ENCODE measurements around the gene ZFP91. TPM values are rescaled to one million over a fixed set of nuclear protein-coding genes. Genes with fewer than 3 reads are reported as not detected.

ZFP91 gene
- total and polyA plus RNA-seq, 2 of the 13 experiments (the other 11 are each of a cell fraction or from before 2014, with no cell fraction given): 13.5 to 38.6 TPM

GRCh38 chr11:58578136-58578634 lies 678 bp upstream of the ZFP91 start (continued):
- TF ChIP-seq, protein P1, sequence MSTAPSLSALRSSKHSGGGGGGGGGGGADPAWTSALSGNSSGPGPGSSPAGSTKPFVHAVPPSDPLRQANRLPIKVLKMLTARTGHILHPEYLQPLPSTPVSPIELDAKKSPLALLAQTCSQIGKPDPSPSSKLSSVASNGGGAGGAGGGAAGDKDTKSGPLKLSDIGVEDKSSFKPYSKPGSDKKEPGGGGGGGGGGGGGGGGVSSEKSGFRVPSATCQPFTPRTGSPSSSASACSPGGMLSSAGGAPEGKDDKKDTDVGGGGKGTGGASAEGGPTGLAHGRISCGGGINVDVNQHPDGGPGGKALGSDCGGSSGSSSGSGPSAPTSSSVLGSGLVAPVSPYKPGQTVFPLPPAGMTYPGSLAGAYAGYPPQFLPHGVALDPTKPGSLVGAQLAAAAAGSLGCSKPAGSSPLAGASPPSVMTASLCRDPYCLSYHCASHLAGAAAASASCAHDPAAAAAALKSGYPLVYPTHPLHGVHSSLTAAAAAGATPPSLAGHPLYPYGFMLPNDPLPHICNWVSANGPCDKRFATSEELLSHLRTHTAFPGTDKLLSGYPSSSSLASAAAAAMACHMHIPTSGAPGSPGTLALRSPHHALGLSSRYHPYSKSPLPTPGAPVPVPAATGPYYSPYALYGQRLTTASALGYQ (CRISPR knock-in tag; IDR thresholded peaks at IDR 0.05): peak; percentile 42; the same call in 1 of the 2 replicates
- TF ChIP-seq TCF12 (IDR thresholded peaks at IDR 0.05): no peak
- no peak for TF ChIP-seq TCF12 (CRISPR knock-in tag; IDR thresholded peaks at IDR 0.05)
- TF ChIP-seq ZNF710 (CRISPR knock-in tag; IDR thresholded peaks at IDR 0.05; ENCODE audit: borderline replicate concordance): no peak
- TF ChIP-seq HMG20A (CRISPR knock-in tag; IDR thresholded peaks at IDR 0.05; ENCODE audit: borderline replicate concordance): no peak
- peak; percentile 90 for TF ChIP-seq FOXK2 (IDR thresholded peaks at IDR 0.05)
- TF ChIP-seq PAXIP1 (CRISPR knock-in tag; conservative IDR thresholded peaks at IDR 0.05): peak; percentile 14; the same call in 1 of the 2 replicates
- TF ChIP-seq ZFP37 (CRISPR knock-in tag; IDR thresholded peaks at IDR 0.05; ENCODE audit: borderline replicate concordance): no peak
- TF ChIP-seq MLLT10 (CRISPR knock-in tag; IDR thresholded peaks at IDR 0.05): no peak
- no peak for TF ChIP-seq STAG1 (CRISPR knock-in tag; IDR thresholded peaks at IDR 0.05)
- TF ChIP-seq, protein P2, sequence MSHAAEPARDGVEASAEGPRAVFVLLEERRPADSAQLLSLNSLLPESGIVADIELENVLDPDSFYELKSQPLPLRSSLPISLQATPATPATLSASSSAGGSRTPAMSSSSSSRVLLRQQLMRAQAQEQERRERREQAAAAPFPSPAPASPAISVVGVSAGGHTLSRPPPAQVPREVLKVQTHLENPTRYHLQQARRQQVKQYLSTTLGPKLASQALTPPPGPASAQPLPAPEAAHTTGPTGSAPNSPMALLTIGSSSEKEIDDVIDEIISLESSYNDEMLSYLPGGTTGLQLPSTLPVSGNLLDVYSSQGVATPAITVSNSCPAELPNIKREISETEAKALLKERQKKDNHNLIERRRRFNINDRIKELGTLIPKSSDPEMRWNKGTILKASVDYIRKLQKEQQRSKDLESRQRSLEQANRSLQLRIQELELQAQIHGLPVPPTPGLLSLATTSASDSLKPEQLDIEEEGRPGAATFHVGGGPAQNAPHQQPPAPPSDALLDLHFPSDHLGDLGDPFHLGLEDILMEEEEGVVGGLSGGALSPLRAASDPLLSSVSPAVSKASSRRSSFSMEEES (CRISPR knock-in tag; IDR thresholded peaks at IDR 0.05): no peak
- TF ChIP-seq AHDC1 (CRISPR knock-in tag; IDR thresholded peaks at IDR 0.05; ENCODE audit: borderline replicate concordance): no peak
- no peak for TF ChIP-seq POLR2A (IDR thresholded peaks at IDR 0.05; ENCODE audit: insufficient read depth in 1 of 2, low read depth in 2 of 2, low read length in 2 of 2)
- TF ChIP-seq ZNF704 (CRISPR knock-in tag; IDR thresholded peaks at IDR 0.05; ENCODE audit: borderline replicate concordance): no peak
